GM19239 (cell line): ENCODE results near the gene SMIM13.
A peak's percentile ranks its signal among the peaks of the same experiment; 100 is the strongest.

Experiments
- DNase-seq: peaks from one replicate; pipeline ENCODE4 v3.0.0; 2011; ENCODE audit warnings: low spot score; ENCODE audit not compliant: insufficient read length
- FAIRE-seq: peaks from 2 replicates; lab custom pipeline; 2011; peaks lifted over from hg19 to GRCh38; lab: Jason Lieb, UNC

SMIM13 gene

DNA sequence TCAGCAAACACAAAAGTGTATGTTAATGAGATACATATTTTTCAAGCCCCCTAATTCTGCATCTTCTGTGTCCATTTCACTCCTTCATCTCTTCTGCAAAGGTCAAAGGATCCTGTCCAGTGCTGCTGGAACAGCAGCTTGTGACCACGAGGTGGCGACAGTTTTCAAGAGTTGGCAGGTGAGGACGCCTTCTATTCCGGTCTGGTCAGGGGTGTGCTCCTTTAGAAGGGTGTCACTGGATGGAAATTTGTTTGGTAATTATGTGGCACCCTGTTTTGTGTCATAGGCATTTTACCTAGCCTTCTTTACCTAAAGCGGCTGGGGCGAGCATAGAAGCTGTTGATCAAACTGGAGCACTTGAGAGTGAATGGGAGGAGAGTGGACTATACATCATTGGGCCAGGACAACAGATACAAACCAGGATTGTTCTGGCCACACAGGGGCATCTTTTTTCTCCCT is 50.8 kb downstream of the SMIM13 start:
- DNase-seq (peak; percentile 71), FAIRE-seq (peak; percentile 89)

DNA sequence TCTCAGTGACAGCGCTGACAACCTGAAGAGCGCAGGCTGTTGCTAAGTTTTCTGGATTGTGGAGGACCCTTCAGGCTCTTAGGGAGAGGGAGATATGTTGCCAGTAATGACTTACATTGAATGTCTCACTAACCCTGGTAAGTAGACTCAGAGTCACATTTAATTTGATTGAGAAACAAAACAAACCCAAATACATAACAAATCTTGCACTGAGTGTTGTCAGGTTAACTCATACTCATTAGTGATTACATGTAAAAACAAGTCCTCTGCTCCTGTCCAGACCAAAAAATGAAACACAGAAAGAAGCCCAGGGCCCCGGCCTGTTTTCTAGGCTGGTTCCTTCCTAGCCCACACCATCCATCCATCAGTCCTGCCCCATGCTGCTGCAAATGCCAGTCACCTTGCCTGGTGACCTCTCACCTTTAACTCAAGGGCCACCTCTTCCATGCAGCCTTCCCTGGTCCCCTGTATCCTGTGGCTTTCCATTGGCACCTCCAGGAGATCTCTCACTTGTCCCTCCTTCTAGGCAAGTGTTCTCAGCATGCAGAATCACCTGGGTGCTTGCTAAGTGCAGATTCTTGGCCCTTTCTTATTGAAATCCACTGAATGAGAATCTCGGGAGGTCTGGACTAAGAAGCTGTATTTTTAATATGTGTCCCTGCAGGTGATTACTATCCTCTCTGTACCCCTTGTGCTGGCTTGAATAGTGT is 52.6 kb downstream of the SMIM13 start:
- no peak for DNase-seq
- FAIRE-seq = no peak

DNA sequence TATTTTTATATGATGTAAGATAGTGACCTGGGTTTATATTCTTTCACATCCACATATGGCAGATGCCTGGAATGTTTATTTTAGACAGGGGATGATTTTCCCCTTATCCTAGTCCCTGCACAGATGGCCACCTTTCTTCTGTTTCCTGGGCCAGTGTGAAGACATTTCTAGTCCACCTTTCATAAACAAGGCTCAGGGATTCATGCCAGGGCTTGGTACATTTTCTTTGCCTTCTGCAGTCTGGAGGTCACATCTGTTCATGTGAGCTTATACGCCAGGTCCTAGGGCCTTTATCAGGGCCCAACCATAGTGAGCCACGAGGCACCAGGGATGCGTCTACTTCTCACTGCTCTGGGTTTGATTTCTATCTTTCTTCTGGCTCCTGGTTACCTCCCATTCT is 55.9 kb downstream of the SMIM13 start:
- FAIRE-seq = no peak
- no peak for DNase-seq

DNA sequence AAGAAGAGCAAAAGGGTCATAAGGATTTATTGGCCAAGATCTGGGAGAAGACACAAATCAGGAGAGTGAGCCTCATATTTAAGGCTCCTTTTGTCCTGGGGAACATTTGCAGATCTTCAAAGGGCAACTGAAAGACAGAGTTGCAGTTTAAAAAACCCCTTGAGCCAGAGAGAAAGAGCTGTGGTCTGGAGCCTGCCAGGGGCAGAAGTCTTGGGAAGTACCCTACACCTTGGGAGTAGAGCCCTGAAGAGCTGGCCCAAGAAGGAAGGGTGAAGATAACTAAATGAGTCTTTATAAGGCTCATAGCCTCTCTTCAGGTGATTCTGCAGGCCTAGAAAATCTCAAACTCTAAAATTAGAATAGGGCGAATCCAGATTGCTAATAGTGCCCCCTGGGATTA is 57.9 kb downstream of the SMIM13 start:
- DNase-seq (no peak), FAIRE-seq (no peak)

DNA sequence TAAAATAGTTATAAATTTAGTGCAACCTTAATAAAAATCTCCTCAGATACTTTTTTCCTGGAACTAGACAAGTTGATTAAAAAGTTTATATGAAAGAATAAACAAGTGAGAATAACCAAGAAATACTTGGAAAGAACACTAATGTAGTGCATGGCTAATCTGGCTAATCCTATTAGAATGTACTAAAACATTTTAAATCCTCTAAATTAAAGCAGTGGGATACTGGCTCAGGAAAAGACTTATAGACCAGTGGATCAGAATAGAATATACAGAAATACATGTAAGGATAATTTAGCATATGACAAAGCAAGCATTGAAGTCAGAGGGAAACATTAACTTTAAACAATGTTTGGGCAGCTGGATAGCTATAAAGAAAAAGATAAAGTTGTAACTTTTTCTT is 58.9 kb downstream of the SMIM13 start:
- no peak for FAIRE-seq

DNA sequence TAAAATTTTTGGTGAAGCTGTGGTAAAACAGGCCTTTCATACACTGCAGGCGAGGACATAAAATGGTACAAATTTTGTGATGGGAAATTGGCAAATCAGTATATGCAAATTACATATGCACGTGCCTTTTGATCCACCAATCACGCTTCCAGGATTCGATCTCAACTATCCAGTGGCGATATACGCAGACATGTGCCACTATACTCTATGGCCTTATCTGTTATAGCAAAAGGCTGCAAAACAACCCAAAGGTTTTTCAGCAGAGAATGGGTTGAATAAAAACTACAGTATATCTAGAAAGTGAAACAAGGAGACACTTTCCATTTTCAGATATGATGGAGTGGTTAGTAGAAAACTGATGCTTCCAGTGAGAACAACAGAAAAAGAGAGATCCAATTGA is 59.8 kb downstream of the SMIM13 start:
- FAIRE-seq = peak; percentile 14

More for the DNA sequence above, 58.9 kb downstream of the SMIM13 start:
- no peak for DNase-seq

DNA sequence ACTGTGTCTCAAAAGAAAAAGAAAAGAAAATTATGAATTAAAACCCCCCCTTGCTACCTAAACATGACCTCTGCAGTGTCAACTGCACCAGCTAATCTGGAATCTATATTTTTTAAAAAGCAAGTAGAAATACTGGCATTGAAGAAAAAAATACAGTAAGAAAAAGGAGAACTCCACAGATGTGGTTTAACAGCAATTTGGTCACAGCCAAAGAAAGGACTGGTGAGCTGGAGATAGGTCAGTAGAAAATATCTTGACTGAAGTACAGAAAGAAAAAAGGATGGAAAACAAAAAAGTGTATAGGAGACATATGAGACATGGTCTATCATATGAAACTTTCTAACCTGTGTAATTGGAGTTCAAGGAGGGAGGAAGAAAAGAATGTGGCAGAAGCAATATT is 62.0 kb downstream of the SMIM13 start:
- FAIRE-seq = no peak

More for the DNA sequence above, 59.8 kb downstream of the SMIM13 start:
- no peak for DNase-seq

DNA sequence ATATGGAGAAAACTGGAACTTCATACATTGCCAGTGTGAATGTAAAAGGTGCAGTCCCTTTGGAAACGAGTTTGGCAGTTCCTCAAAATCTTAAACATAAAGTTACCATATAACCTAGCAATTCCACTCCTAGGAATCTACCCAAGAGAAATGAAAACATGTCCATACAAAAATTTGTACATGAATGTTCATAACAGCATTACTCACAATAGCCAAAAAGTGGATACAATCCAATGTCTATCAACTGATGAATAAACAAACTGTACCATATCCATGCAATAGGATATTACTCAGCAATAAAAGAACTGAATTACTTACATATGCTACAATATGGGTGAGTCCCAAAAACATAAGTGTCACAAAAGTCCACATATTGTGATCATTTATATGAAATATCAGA is 66.6 kb downstream of the SMIM13 start:
- no peak for DNase-seq
- no peak for FAIRE-seq

More for the DNA sequence above, 62.0 kb downstream of the SMIM13 start:
- DNase-seq = no peak

DNA sequence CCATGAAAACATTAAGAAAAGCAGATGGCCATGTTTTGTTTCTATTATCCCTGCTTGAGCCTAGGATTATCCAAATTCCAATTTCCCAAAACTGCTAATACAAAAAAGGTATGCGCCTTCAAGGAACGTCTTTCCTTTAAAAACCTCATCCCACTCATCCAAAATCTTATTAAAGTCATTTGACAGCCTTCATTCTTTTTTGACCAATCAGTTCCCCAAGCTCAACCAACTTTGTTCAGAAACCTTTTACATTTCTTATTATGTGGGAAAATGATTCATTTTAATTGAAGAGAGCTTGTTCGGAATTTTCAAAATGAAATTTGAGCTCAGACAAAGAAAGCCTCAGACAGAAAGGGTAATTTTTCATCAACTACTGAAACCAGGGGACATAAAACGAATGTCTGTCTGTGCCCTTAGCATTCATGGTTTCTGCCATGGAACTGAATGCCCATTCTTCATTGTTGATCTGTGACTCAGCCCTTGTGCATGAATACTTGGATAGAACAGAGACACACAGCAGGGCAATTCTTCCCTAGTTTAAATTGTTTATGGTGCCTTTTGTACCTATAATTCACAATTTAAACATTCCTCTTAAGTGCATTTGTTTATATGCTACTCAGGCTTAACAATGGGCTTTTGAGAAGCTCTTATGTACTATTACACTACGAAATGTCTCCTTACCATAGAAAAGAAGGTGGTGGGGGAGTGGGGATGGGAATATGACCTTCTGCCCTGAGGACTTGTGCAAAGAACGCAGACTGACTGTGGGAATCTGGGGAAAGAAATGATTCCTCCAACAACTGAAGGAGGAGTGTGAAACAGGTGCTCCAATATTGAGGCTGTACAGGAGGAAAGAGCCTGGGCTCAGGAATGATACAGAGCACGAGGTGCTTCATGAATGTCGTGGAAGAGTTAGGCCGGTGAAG is 67.7 kb downstream of the SMIM13 start:
- FAIRE-seq (no peak), DNase-seq (no peak)

DNA sequence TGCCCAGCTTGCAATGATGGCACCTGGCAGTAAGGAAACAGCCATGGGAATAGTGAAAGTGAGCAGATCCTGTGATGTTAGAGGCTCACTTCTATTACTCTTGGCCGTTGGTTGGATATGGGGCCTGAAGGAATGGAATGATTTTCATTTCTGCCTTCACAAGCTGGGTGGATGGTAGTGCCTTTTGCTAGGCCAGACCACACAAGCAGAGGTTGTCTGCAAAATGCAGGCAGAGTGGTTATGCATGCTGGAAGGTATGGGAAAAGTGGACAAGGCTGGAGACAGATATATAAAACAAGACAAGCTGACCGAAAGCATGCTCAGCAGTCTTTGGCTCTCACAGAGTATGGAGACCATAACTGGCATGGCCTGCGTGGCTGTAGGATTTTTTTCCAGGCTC is 68.6 kb downstream of the SMIM13 start:
- DNase-seq (no peak), FAIRE-seq (no peak)

DNA sequence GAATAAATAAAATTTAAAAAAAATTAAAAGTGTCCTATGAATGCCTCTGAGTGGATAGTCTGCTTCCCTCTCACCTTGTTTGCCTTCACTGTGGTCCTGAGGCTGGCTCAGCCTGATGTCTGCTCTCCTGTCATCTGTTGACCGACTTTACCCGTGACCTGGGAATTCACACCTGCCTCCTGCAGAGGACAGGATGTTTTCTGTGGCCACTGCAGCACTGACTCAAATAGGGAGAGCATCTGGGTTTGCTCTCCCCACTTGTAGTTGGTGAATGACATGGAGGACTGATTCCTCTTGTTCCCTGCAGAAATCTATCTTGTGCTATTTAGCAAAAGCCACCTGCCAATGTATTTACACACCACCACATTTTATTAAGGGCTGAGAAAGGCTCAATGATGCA is 70.3 kb downstream of the SMIM13 start:
- FAIRE-seq (peak; percentile 66), DNase-seq (no peak)

DNA sequence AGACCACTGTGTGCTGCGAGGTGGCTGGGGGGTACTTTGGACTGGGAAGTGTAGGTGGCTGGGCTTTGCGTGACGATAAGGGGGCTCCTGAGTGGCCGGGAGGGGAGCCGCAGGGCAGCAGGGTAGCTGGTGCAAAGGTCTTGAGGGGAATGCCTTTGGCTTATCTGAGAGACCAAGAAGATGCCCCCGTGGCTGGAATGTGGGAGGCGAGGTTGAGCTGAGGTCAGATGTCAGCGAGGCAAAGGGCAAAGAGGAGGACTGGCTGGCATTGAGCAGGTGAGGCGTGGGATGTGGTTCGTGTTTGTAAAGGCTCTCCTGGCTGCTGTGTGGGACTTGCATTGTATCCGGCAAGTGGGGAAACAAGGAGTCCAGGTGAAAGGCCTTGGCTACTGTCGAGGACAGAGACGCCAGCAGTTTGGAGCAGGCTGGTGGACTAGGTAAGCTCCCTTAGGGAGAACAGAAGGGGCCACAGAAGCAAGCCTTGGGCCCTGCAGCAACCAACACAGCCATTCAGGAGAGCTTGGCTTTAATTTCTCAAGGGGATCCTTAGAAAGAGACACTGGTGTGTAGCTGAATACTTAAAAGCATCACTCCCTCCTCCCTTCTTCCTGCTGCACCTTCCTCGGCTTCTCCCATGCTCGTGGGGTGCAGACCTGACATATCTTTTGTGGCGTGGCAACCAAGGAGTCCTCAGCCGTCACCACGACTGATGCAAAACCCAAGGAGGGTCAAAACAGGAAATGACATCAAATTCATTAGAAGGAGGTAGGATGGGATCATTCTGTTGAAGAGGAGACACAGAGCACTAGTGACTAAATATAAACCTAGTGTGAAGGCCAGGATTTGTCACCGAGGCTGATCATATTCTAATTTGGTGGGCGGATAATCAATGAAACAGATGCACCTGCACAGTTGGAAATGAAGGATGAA is 71.3 kb downstream of the SMIM13 start:
- DNase-seq (no peak), FAIRE-seq (no peak)

DNA sequence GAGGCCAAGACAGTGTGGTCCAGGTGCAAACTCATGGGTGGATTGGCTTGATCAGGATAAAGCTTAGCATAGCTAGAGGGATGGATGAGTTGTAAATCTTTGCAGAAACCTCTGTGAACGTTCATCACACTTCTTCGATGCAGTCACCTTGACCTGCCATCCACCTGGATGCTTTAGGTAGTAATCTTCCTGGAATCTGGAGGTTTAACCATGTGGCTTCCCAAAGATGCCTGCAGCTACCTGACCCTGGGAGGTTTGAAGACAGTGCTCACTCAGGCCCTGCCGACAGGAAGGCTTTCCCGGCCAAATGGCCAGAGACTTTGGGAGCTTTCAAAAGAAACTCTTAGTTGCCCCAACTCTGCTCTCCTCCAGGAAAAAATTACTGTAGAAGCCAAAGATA is 73.3 kb downstream of the SMIM13 start:
- FAIRE-seq = no peak
- no peak for DNase-seq

DNA sequence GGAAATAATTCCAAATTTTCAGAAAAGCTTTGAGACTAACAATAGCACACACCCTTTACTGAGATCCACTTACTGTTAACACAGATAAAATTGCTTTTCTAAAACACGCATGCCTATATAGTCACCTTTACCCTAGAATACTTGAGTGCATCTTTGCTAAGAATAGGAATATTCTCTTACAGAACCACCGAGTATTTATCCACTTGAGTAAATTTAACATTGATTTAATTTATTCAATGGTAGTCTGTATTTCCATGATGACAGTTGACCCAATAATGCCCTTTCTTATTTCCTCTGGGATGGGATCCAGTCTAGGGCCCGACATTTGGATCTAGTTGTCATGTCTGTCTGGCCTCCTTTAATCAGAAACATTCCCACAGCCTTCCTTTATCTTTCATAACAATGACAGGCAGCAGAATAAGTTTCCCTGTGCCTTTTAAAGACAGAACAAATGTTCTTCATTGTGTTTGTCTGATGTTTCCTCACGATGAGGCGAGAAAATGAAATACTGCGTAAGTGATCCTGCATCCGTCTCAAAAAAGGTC is 74.5 kb downstream of the SMIM13 start:
- DNase-seq (no peak), FAIRE-seq (no peak)

DNA sequence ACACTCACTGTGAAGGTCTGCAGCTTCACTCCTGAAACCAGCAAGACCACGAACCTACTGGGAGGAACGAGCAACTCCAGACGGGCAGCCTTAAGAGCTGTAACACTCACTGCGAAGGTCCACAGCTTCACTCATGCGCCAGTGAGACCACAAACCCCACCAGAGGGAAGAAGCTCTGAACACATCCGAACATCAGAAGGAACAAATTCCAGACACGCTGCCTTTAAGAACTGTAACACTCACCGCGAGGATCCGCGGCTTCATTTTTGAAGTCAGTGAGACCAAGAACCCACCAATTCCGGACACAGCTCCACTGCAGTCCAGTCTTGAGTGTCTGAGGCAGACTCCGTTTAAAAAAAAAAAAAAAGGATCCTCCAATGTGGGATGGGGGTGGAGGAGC is 78.3 kb downstream of the SMIM13 start:
- no peak for FAIRE-seq
- no peak for DNase-seq

DNA sequence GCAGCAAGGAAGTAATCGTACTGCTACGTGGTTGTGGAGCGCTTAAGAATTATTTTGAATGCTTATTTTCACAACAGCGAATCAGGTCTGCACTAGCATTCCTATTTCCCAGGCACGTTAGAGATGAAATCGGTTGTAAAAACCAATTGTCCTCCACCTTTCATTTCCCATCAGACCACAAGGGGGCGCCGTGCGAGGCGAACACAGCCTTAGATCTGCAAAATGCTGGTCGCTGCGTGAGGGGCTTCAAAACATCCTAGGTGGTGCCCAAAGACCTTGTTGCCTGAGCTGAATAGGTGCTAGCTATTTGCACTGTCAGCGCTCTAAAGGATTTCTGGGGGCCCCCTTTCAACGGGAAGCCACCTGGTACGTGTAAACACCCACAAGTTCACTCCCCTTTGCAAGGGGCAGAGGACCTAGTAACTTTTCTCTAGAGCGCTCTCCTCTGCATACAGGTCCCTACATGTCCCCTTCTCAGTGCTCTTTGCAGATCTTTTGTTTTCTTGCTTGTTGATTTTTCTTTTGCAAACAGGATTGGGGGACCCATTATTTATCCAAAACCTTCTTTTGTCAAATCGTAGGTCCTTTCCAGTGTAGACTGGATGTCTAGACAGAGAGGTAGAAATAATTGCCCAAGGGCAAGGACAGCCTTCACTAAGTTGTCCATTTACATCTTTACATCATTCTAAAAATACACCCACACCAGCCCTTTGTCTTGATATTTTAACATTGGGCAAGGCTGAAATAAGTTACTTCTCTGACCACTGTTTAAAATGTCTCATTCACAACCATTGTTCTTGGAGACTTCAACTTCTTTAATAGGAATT is 79.1 kb downstream of the SMIM13 start:
- FAIRE-seq (peak; percentile 93), DNase-seq (peak; percentile 58)

DNA sequence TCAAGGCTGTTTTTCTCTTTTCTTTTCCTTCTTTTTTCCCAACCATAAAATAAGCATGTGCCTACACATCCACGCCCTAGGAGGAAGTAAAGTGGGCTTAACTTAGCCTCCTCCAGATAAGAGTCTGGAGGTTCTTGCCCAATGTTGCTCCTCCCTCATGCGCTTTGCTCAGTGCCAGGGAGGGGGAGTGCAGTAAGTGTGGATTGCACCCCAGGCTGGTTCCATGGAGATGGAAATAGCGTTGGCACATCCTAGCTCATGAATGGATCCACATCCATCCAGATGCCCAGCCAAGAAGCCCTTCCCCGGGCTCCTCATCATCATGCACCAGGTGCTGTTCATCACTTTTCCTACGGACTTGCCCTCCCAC is 80.6 kb downstream of the SMIM13 start:
- FAIRE-seq (no peak), DNase-seq (no peak)

DNA sequence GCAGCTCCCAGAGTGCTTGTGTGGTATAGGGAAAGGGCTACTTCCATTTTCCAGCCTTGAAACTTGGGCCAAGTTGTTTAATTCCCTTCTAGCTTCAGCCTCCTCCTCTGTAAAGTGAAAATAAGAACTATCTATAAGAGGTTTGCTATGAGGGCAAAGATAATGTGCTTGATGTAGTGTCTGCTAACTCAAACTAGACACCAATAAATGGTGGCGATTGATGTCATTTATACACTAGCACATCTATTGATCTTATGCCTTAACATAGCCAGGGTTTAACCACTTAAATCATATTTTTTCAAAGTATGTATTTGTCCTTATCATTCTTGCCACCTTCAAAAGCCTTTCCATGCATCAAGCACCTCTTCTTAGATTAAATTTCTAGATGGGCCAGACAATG is 83.6 kb downstream of the SMIM13 start:
- FAIRE-seq (no peak), DNase-seq (no peak)

DNA sequence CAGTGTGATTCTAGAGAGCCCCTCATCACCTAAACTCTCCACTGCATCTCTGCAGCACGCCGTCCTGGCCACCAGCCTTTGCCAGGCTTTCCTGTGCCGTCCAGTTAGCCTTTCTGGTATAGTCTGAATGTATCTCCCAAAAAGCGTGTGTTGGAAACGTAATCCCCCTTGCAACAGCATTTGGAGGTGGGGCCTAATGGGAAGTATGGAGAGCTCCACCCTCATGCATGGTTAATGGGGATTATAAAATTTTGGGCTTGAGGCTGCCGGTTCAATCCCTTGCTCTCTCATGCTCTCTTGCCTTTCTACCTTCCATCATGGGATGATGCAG is 85.4 kb downstream of the SMIM13 start:
- FAIRE-seq (no peak), DNase-seq (no peak)
